A549 treated with AZD9567 at 1 μM for 4 hours (cell line): ENCODE measurements around the gene PEX14. TPM values are rescaled to one million over a fixed set of nuclear protein-coding genes. Genes with fewer than 3 reads are reported as not detected.

ENCODE experiments used
- total RNA-seq: library from RNA; stranded (reverse); fragments of 200-300 nt; extraction: Qiagen RNA extraction; gene quantifications from 5 replicates; pipeline ENCODE4 v1.2.3, GENCODE V29; 2022; ENCODE audit not compliant: insufficient read depth

PEX14 gene, protein sequence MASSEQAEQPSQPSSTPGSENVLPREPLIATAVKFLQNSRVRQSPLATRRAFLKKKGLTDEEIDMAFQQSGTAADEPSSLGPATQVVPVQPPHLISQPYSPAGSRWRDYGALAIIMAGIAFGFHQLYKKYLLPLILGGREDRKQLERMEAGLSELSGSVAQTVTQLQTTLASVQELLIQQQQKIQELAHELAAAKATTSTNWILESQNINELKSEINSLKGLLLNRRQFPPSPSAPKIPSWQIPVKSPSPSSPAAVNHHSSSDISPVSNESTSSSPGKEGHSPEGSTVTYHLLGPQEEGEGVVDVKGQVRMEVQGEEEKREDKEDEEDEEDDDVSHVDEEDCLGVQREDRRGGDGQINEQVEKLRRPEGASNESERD
- 13.6 to 16.2 TPM (median 15.1 TPM) in 5 replicates for total RNA-seq

DNA sequence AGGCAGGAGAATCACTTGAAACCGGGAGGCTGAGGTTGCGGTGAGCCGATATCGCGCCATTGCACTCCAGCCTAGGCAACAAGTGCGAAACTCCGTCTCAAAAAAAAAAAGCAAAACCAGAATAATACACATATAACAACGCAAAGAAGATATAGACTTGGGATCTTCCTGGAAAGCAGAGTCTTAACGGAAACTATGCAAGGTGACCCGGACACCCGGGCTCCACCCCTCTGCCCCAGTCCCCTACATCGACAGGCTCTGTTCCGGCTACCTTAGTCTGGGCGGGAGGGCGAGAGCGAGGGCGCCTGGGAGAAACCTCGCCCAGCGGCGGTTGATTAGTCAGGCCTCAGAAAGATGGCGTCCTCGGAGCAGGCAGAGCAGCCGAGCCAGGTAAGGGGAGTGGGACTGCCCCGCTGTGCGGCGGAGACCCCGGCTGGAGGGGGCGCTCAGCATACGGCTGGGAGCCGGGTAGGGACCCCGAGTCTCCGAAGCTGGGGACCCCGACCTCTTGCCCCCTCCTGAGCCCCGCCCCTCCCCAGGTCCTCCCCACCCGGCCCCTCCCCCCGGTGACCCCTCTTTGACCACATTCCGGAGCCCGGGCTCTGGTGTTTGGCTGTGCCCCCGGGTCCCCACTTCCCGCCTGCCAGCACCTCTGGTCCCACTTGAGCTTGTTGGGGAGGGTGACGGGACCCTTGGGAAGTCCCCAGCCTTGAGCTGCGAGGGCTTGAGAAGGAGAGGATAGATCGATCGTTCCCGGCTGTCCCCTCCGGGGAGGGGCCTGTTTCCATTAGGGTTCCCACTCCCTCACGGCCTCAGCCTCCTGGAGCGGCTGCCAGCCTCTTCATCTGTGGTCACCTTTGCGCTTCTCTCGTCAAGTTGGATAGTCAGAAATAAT, at the start of gene PEX14:
Gene PEX14 (plus strand): TSS at position 338 of the 895 bp plus-strand sequence. CDS start 17 bp downstream, at position 355.

DNA sequence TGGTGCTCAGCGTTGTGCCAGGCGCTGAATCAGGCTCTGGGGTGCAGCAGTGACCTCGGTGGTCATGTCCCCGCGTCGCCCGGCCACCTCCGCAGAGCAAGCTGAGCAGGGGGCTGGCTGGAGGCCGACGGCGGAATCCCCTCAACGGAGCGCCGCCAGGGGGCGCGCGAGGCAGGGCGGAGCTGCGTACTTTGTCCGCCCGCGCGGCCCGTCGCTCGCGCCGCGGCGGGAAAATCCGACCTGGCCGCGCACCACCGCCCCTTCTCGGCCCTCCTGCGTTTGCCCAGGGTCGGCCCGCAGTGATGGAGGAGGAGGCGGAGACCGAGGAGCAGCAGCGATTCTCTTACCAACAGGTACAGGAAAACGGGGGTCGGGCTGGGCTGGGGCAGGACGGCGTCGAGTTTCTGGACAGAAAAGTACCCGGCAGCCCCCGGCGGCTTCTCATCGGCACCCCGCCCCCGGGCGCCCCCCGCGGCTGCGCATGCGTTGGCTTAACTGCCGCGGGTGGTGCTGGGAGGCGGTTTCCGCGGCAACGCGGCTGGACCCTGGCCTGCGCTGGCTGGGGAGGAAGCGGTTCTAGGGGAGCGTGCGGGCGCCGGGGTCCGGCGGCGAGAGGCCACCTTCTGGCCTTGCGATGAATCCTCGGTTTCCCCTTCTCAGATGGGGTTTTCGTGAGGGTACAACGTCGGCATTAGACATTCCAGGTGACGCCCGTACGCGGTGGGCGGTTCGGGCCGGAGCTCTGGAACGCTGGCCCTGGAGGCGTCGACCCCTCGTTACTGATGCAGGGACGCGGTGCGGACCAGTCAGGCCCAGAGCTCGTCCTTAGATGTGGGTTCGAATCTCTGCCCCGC, 44.3 kb upstream of the PEX14 start, which contains the start of gene CENPS:
Gene CENPS (plus strand): TSS at position 218 of the 854 bp plus-strand sequence. CDS start 85 bp downstream, at position 303.

DNA sequence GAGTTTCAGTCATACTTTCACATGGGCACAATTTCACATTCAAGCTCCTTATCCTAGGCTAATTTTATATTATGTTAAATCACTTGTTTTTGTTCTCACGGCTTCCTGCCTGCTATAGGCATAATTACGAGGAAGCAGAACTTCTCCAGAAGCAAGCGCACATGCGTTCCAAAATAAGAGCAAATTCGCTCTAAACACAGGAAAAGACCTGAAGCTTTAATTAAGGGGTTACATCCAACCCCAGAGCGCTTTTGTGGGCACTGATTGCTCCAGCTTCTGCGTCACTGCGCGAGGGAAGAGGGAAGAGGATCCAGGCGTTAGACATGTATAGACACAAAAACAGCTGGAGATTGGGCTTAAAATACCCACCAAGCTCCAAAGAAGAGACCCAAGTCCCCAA, 25.0 kb upstream of the PEX14 start, which contains the start of gene CORT:
Gene CORT (plus strand): TSS at position 281 of the 400 bp plus-strand sequence. CDS start 193 bp downstream, outside the sequence.

DNA sequence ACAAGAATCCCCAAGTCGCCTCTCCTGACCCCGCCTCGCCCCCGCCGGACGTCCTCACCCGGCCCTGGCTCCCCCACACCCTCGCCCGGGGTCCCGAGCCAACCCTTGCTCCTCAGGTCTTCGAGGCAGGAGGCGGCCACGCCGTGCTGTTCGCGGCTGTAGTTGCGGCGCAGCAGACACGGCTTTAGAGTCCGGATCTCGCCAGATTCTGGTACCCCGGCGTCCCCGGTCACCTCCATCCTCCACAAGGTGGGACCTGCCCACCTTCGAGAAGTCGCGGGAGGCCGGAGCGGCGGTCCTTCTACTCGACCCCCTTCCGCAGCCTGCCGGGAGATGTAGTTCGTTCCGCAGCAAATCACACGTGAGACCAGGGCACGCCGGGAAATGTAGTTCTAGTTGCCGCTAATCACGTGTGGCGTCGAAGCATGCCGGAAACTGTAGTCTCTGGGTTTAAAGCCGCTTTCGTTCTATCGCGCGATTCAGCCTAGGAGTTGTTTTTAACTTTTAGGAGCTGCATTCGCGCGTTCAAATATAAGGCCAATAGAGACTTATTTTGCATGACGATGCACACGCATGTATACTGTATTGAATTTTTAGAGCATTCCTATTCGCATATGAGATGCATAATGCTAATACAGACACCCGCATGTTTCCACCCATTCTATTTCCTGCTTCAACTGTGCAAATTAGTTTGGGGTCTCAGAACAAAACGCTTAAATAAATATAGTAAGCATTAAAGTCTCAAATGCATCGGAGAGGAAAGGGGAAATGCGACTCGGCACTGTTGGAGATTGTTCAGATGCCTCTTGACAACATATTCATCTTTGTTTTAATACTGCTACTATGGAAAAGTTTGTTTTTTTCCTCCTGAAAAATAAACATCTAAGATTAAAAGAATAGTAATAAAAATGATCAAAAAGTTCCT, 2.3 kb upstream of the PEX14 start, which contains the start of gene DFFA:
Gene DFFA (minus strand): TSS at position 310 of the 925 bp plus-strand sequence. CDS start 71 bp downstream, at position 239.

Other genes starting within 250 kb of the PEX14 start
- gene PGD, start 75.9 kb upstream of the PEX14 start, total RNA-seq, result 1,080 to 1,172 TPM (median 1,122 TPM) in 5 replicates
- 27.4 to 35.0 TPM (median 28.1 TPM) in 5 replicates for gene CENPS, start 44.5 kb upstream of the PEX14 start, total RNA-seq
- 0.14 to 0.30 TPM (median 0.25 TPM) in 3 of 5 replicates, not detected in the others for gene CORT, start 24.9 kb upstream of the PEX14 start, total RNA-seq
- 18.6 to 24.8 TPM (median 22.8 TPM) in 5 replicates for gene DFFA, start 2.4 kb upstream of the PEX14 start, total RNA-seq